ENCODE results near the gene SLC40A1.

The SLC40A1 gene

DNA sequence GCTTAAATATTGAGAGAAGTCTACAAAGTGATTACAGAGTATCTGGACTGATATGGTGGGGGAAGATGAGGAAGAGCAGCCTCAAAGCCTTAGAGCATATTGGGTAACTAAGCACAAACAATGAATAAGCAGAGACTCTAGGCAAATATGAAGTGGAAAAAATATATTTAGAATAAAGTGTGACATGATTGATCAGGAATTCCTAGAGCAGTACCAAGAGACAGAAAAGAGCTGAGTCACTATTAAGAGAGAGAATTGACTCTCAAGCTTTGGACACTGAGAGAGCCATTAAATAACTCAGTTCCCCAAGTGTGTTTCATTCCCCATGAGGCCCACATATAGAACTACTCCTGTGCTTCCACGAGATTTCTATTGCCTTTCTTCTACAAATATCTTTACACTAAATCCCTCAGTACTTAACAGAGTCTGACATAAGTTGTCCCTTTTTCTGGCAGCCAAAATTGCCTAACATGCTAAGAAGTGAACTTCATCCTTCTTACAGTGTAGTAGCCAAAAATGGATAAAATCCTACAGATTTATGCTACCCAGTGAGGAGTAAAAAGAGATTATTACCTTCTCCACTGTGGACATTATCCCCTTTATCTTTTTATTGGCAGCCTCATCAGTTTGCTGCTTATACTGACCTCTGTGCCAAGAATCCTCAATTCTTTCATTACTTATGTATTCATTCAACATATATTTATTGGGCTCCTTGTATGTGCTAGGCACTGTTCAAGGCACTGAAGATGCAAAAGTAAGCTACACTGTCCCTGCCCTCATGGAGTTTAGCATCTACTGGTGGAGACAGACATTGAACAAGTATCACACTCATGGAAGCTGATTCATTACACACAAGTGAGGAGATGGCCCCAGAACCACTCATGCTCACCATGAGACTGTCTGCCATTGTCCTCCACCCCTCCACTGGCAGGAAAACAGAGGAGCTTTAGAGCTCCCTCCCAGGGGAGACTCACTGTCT lies 45.4 kb downstream of the SLC40A1 start:
- DNase-seq: no peak

DNA sequence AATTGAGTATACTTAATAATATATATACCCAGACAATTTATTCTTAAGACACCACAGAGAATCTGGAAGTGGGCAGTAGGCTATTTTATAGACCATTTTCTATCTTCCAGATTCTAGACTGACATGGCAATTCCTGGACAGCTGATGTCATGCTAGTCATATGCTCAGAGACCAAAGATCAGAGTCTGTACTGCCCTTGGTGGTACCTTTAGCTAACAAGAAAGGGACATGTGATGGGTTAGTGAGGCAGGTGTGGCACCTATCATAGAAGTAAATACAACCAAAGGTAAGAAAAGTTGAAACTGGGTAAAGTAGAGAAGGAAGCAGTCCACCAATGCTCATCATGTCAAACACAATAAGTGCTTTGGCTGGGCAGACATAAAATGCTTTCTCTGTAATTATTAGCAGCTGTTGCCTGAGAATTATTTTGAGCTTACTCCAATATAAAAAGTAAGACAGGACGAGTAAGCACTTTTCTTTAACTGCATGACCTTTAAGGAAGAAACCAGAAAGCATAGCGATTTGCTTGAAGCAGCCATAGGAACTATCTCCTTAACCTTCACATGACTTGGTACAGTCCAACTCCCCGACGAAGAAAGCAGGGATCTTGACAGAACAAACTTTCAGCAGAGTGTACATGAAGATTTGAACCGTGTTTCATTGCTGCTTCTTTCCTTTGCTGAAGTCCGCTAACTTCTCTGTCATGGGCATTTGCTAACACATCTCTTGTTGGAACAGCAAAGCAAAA lies 47.1 kb downstream of the SLC40A1 start:
- DNase-seq: no peak

DNA sequence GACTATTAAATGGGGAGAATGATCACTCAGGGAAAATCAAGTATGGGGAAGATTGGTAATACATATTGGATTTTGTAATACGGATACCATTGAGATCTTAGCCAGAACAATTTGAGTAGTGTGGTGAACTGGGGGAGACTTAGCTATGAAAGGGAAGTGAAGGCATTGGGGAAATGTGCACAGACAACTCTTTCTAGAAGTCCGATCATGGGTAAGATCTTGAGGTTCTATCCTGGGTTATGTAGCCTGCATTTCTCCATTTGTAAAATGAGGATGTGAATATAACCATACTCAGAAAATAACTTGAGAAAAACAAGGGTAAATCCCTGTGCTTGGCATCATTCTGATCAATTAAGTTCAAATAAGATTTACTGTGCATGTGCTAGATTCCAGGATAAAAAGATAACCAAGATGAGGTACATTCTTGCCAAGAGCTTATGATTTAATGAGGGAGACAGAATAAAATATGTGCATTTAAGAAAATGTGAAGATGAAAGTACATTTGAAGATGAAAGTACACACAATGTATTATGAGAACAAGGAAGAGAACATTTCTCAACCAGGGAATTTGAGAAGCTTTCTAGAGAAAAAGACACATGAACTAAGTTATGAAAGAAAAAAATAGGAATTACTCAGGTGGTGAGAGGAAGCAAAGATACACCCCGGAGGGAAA lies 49.5 kb downstream of the SLC40A1 start:
- no peak for DNase-seq

DNA sequence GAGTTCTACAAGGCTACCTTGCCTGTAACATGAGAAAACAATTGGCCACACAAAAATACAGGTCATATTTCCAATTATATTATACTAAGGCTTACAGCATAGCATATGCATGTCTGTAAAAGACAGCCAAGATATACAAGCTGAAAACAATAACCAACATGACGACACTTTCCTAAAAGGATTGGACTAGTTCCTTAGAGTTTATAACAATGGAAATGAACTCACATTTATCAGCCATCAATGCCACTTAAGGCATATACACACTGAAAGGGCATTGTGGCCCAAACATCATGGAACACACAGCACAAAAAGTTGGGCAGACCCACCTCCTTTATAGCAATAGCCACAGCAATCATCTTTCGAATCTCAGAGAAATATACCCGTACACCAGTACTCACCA lies 52.0 kb downstream of the SLC40A1 start:
- no peak for DNase-seq

DNA sequence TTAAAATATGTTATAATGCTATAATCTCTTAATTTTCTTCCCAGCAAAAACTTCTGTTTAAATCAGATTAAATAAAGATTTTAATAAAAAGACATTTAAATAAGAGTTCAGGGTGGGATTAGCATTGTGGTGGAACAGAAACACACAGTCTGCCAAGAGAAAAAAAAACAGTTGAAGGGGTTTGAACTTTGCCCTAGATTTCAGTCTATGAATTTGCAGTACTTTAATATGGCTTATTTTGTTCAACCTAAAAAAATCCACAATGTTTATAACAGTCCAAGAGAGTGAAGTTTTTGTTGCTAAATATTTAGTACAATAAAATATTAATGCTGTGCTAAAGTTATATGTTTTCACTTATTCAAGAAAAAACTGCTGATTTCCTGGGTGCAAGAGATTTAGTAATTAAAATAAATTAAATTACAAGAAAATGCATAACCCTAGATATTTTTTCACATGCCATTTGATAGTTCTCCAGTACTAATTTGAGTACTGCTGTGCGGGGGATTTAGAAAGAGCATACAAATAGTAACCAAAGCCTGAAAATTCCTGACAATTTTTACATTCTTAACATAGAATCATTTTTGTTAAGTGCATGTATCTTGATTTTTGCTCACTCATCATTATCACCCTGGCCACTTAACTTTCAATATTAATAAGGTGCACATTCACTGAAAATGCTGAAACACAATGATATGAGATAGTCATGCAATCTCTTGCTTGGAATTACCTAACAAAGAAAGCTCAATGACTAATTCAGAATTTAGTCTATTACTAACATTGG lies 52.6 kb downstream of the SLC40A1 start:
- DNase-seq: no peak

DNA sequence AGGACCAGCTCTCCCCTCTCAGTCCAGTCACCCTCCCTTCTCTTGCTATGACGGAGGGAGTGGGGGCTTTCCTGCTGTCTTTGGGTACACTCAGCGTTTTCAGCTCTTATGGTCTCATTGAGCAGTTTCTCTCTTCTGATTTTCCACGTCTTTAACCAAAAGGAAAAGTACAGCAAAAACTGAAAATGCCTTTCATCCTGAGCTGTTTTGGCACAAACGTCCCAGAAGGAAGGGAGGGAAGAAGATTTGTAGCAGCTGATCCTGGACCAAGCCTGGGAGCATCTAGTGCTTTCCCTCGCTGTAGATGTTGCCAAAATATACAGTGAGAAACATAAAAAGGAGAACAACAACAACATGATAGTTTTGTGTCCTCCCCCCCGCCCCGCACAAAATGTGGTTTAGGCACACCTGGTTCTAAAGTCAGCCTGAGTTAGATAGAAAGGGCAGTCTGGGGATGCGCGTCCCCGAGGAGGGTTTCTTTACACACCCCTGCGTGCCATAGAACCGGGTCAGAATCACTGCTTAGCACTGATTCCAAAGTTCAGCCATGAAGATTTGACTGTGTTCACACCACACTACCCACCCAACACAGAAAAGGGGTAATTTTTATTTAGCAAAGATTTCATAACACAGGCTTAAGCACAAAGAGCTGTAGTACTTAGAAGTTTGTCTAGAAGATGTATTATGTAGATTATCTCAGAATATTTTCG lies 53.4 kb downstream of the SLC40A1 start:
- DNase-seq: no peak

DNA sequence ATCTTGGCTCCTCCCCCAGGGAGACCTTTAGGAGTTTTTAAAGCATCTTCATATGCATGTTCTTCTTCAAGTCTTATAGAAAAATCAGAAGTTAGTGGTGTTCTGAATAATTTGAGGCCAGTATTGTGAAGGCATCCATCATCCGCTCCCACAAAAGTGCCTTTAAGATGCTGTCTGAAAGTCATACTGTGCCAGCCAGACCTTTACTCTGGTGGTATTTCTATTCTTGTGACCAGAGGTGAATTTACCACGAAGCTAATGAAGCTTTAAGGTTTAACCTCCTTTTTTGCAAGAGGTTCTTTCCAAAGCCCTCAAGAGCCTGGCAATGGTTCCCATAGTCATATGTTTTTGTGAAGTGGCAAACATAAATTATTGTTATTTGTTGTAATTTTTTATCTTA lies 54.3 kb downstream of the SLC40A1 start:
- DNase-seq: no peak

DNA sequence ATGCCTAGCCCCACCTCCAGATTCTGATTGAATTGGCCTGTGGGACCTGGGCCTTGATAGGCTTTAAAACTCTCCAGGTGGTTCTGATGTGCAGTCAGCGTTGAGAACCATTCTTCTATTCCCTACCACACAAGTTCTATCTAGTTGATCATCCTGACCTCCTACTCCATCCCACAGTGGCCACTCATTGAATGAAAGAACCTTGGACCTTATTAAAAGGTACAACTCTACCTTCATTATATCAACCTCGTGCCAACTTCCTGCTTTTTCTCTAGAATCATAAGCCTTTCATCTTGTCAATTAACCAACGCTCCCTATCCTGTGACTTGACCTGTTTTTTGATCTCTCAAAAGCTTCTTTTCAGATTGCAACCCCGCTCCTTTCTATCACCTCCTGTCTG lies 55.8 kb downstream of the SLC40A1 start:
- no peak for DNase-seq

DNA sequence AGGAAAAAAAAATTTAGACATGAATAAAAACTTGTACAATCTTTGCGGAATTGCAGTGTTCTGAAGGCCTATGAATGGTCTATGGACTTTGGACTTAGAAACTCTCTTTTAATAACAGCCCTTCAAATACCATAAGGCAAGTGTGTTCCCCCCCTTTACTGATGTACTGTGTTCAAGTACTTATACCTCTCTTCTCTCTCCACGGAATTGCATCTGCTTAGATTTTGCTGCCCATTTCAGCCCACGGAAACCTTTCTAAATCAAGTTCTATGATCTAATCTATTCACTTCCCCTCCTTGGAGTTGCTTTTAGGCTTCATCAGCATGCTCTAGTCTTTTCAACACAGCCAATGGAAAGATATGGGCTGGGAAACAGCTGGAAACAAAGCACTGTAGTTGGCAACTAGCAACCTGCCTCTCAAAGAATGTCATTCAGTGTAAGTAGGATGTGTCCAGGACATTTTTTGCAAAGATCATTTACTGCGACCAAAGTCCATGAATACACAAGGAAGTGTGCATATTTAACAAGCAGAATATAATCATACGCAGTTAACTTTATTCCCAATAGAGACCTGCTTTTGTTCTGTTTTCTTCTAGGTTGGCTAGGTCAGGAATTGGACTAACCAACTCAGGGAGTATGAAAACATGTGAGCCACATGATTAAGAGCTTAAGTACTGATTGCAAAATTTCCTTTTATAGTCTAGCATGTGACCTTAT lies 58.0 kb downstream of the SLC40A1 start:
- DNase-seq: no peak

DNA sequence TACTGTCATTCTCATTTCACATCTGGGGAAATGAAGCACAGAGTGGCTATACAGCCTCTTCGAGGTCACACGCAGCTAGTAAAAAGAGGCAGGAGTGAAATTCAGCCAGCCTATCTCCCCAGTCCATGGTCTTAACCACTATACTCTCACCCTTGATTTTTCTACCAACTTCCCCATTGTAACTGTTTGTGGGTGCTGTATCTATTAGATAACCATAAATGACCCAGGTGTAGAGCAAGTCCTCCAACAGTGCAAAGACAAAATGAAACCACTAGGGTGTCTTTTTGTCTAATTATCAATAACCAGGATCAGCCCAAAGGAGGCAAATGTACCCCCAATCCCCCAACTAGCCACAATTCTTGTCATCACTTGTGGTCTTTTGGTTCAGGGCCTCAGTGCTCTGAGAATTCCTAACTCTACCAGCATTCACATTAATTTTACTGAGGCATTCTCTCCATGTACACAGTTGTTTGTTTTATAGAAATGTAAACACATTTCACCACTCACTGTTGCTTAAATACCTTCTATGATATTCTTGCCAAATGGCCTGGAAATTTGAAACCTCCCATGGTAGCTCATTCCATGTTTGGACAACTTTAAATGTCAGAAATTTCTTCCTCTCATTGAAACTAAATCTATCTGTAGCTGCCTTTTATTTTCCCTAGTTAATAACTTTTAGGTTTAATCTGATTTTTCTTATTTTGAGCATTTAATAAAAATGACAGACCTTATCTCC lies 58.7 kb downstream of the SLC40A1 start:
- no peak for DNase-seq

DNA sequence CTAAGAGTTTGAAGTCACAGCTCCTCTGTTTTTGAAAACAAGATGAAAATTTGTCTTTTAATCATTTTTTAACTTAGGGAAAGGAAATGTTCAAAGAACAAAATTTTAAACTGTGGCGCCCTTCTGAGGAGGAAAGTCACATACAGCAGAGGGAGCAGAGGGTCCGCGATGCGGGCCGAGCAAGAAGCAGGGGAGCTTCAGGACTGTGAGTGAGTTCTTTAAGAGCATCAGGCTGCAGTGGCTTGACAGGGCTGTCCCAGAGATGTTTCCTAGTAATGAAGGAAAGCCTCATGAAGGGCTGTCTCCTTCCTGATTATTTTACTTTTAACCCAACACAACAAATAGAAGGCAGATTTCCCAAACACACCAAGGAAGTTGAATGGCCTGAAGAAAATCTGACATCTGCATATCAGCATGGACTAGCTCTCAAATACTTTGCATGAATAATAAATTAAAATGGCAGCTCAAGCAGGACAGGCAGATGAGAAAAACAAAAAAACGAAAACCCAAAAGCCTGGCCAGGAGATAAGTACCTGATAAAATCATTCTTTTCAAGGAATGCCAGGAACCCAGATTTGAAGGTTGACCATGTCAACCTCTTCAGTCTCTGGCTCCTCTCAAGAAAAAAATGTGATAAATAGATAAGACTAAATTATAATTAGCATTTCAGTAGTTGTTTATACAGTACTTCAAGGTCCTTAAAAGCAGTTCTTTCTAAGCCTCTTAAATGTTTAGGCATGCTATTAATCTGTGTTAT lies 60.8 kb downstream of the SLC40A1 start:
- DNase-seq: no peak

DNA sequence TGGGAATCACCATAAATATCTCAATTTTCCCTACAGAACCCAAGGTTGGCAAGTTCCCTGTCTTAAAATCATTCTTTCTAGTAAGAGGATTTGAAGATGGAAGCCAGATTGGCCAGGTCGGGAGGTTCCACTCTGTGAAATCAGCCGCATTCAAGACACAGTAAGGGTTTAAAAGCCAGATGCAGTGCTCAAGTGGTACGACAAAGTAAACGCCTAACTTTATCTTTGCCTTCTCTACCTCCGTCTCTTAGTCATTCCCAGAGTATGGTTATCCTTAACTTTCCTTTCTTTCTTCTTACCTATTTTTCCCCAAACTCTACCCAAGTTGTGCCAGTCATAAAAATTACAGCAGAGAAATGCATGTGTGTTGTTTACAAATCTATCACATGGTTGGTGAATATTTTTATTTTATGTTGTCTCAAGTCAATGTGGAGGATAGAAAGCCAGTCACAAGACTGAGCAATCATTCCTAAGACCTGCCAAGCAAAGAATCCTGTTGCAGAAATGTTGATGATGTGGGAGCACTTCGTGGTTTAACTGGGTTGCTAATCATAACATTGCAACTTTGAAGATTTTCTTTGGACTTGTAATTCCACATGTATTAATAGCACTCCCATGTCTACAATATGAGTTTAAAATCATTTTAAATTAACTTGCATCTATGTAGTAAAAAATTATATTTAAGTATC lies 62.6 kb downstream of the SLC40A1 start:
- DNase-seq: no peak

DNA sequence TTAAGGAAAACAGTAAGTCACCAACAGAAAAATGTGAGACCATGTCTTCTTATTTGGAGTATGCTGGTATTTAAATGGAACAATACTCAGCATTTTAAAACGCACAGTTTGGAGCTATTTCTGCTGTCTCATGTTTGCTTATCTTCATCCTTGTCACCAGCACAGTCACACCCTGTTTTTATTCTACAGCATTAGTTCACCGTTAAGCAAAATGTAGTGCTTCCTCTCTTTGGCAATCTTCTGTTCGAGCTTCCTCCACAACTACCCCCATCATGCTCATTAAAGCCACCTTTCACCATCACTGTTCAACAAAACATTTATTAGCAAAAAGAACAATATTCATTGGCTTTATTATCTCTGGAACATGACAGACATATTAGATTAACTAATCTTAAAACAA lies 64.0 kb downstream of the SLC40A1 start:
- no peak for DNase-seq

DNA sequence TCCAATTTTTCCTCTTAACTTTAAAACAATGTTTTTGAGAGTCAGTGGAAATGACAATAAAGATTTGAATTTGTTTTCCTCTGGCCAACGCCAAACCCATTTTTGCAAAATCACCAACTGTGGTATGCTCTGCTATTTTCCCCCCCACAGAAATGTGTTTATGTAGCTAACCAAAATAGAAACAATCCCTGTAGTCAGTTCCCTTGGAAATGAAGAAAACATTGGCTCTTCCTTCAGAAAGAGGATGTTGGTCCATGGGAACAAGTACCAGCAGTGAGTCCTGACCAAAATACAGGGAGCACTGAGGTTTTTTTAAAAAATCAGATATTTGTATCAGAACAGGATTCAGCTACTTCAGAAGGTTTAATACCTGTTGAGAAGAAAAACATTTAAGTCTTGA lies 65.3 kb downstream of the SLC40A1 start:
- DNase-seq: no peak

DNA sequence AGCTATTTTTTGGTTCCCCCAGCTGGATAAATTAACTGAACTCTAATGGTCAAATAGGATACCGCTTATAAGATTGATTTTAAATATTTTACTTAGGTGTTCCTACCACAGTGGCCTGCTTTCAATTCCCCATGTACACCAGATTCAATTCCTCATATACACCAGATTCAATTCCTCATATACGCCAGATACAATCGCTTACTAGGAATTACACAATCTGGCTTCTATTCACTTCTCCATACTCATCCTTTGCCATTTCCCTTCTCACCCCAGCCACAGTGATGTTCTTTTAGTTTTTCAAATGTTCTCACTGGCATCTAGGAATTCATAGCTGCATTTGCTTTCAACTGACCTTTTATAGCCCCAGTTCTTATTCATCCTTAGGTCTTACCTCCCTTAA lies 66.5 kb downstream of the SLC40A1 start:
- no peak for DNase-seq

DNA sequence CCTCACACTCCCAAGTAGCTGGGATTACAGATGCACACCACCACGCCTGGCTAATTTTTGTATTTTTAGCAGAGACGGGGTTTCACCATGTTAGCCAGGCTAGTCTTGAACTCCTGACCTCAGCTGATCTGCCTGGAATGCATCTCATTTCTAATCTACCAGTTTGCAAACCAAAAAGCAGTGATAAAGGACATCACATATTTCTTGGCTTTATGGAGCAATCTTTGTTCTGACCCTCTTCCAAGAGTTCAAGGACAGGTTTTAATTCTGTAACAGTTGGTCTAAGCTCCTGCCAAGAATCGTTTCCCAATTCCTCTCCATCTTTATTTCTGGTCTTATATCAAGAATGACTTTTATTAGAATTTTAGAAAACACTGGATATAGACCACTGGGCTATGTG lies 67.7 kb downstream of the SLC40A1 start:
- DNase-seq: no peak

DNA sequence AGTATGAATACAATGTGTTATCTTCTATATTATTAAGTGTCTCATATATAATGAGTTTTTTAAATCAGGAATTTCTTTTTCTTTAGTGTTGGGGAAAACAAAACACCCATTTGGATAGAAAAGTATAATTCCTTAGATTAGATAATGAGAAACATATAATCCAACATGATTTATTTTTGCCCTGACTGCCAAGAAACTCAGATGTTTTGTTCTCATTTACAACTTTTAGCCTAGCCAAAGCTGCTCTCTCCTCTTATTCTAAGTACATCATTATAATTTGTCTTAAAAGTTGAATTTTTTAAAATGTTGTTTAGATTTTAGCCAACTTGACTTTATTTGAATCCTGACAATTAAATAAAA lies 68.6 kb downstream of the SLC40A1 start:
- DNase-seq: no peak

DNA sequence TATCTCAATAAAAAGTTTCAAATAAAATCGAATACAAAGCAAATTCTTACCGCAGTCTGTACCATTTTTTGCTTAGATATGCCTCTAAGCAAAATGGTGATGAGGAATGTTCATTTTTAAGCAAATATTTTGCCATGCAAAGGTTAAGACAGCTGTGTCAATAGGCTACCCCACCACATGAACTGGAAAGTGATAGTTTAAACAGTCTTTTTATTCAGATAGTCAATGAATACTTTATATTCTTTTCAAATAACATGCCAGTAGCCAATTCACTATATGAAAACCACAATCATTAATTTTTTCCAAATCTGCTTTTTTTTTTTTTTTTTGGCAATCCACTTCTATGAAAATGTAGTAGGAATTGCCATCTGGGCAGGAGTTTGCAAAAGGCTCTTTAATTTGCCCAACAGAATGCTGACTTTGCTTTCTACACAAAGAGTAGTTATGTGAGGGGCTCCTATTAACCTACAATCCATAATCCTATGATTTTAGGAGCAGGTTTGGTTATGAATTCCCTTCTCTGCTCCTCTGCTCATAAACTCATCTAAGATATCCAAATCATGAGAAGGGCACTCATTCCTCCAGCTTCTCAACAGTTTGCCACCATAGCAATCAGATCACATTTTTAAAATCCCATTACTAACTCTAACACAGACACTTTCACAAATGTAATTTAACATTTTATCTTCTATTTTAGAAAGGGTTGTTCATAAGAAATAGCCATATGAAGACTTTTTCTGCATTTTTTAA lies 69.2 kb downstream of the SLC40A1 start:
- DNase-seq: no peak

Measured in NCI-H748 treated with DMSO at 0.1 percent for 48 hours (cell line).